Prostate gland (tissue), 2 donors: Measurements from ENCODE around the gene AP3B1. TPM values are rescaled to one million over a fixed set of nuclear protein-coding genes. Genes with fewer than 3 reads are reported as not detected.

Experiments used
- DNase-seq: peaks from one replicate; pipeline ENCODE4 v3.0.0-alpha.2; 2019; ENCODE audit warnings: low spot score
- H3K27ac ChIP-seq, 2 donors: fragments of 200-600 bp; sonication (generic); 2 replicates each; pipeline ENCODE4 v1.5.1; 2017 to 2019
- H3K27me3 ChIP-seq: fragments of 200-600 bp; sonication (generic); replicated peaks from 2 replicates; pipeline ENCODE4 v1.5.1; 2019; ENCODE audit not compliant: insufficient read depth
- H3K36me3 ChIP-seq, 2 donors: fragments of 200-600 bp; sonication (generic); 1 replicate in 1 of 2; 2 replicates in 1 of 2; pipeline versions ENCODE4 v1.5.1 to v1.8.1; 2017 to 2019
- H3K4me1 ChIP-seq: fragments of 200-600 bp; sonication (generic); replicated peaks from 2 replicates; pipeline ENCODE4 v1.5.1; 2019
- H3K4me3 ChIP-seq, 2 donors: fragments of 200-600 bp; sonication (generic); 2 replicates each; pipeline ENCODE4 v1.5.1; 2017 to 2019
- H3K9me3 ChIP-seq: fragments of 200-600 bp; sonication (generic); 2 replicates; pipeline ENCODE4 v1.5.1; 2017
- CTCF ChIP-seq, 4 experiments: fragments of 200-600 bp in 2 of 4; fragments of 450-650 bp in 2 of 4; sonication (generic) in 2 of 4; IDR thresholded peaks; 1 replicate in 3 of 4; 2 replicates in 1 of 4; pipeline ENCODE4 v1.5.1; 2016 to 2019; ENCODE audit warnings: antibody characterized with exemption in 4 of 4, mild to moderate bottlenecking in 2 of 4, moderate library complexity in 2 of 4
- POLR2A ChIP-seq: fragments of 450-650 bp; IDR thresholded peaks from one replicate; pipeline ENCODE4 v1.6.1; 2016; ENCODE audit warnings: antibody characterized with exemption, mild to moderate bottlenecking
- POLR2AphosphoS5 ChIP-seq: sonication (generic); formaldehyde crosslinking; IDR thresholded peaks from one replicate; pipeline ENCODE4 v1.6.1; 2017; ENCODE audit warnings: antibody characterized with exemption
- WGBS: methylation state at CpG from one replicate; pipeline ENCODE4 v1.1.5; 2018; 5-methylcytosine and 5-hydroxymethylcytosine counted together
- intact Hi-C: fragments of 100-400 bp; cut with DNase I; formaldehyde crosslinking; loops from one replicate; pipeline ENCODE4 v1.14.2; 2022
- total RNA-seq, 2 donors: library from RNA; depleted of rRNA; stranded (reverse); fragments of >200 nt; gene quantifications; one replicate each; pipeline ENCODE4 v1.1.0, GENCODE V29; 2016

Gene AP3B1
- total RNA-seq, 2 donors from 2014 or later, result 33.1 to 60.5 TPM

- WGBS, result 75% methylated on average over 5 of the region's 5 CpGs
- Histone ChIP-seq H3K36me3 (no peaks in the 10 kb centered on the region), H3K27me3 (no peaks in the 10 kb centered on the region), H3K9me3 (no peaks in the 10 kb centered on the region), H3K27ac (no peak overlapping the region), H3K4me3 (no peak overlapping the region), H3K4me1 (no peaks in the 10 kb centered on the region)
- intact Hi-C loops, result no loop called here
- DNase-seq, result no peak
- TF ChIP-seq POLR2A, result no peak
- no peak for TF ChIP-seq POLR2AphosphoS5
- TF ChIP-seq CTCF (IDR thresholded peaks at IDR 0.05), result no peak
These were observed 284.5 kb downstream of the AP3B1 start for GRCh38 chr5:78009937-78010527.

- TF ChIP-seq CTCF (IDR thresholded peaks at IDR 0.05) (peak in 3 of 4 experiments; percentile 52 to 59 (median 55)), POLR2A (no peak)
- no peaks in the 10 kb centered on the region for H3K27me3 ChIP-seq
- DNase-seq, result no peak
- no peaks in the 10 kb centered on the region for H3K9me3 ChIP-seq
- WGBS, result 67% methylated on average over 1 of the region's 1 CpG
- H3K4me3 ChIP-seq, result no peak overlapping the region
- intact Hi-C loops, result no loop called here
- no peaks in the 10 kb centered on the region for H3K4me1 ChIP-seq
- H3K27ac ChIP-seq, result no peak overlapping the region
- H3K36me3 ChIP-seq, result no peaks in the 10 kb centered on the region
These were observed 286.0 kb downstream of the AP3B1 start for GRCh38 chr5:78008356-78008967.

GRCh38 chr5:78007233-78007632 lies 287.3 kb downstream of the AP3B1 start:
- intact Hi-C loops, result no loop called here

GRCh38 chr5:78006449-78006848 lies 288.0 kb downstream of the AP3B1 start:
- H3K9me3 ChIP-seq, result no peaks in the 10 kb centered on the region
- intact Hi-C loops, result no loop called here
- no peaks in the 10 kb centered on the region for H3K27me3 ChIP-seq
- TF ChIP-seq CTCF (IDR thresholded peaks at IDR 0.05) (no peak), POLR2AphosphoS5 (no peak), POLR2A (no peak)
- WGBS, result 98% methylated on average over 7 of the region's 7 CpGs
- no peaks in the 10 kb centered on the region for H3K4me1 ChIP-seq
- no peak overlapping the region for H3K27ac ChIP-seq
- H3K36me3 ChIP-seq, result no peaks in the 10 kb centered on the region
- no peak overlapping the region for H3K4me3 ChIP-seq
- DNase-seq, result no peak

More at GRCh38 chr5:78007233-78007632, 287.3 kb downstream of the AP3B1 start:
- Histone ChIP-seq H3K36me3 (no peaks in the 10 kb centered on the region), H3K4me1 (no peaks in the 10 kb centered on the region), H3K27me3 (no peaks in the 10 kb centered on the region), H3K9me3 (no peaks in the 10 kb centered on the region), H3K4me3 (no peak overlapping the region), H3K27ac (no peak overlapping the region)
- WGBS, result 96% methylated on average over 3 of the region's 3 CpGs
- DNase-seq, result no peak
- TF ChIP-seq CTCF (IDR thresholded peaks at IDR 0.05) (no peak), POLR2A (no peak), POLR2AphosphoS5 (no peak)
